ENCODE measurements around the gene ATP1B1.

DNA sequence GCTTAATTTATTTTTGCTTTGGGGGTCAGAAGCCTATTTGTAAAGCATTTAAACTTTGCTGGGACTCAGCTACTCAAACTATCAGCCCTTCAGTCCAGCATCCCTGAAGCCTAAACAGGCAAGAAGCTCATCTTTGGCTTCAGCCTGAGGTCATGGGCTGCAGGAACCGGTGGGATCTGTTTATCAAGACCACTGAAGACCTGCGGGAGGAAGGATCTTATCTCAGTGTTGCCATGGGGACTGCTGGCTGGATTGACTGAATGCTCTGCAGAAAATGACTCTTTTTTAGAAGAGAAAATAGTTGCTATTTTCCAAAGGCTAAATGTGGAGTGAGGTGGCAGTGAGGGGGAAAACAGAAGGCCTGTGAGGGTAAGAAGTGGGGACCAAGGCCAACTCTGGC is 20.6 kb upstream of the ATP1B1 start:
- TF ChIP-seq TEAD4 (IDR thresholded peaks at IDR 0.05; ENCODE audit: low read depth, low read length) (no peak), EP300 (IDR thresholded peaks at IDR 0.05; ENCODE audit: borderline replicate concordance in 1 of 2, low read depth in 2 of 2, low read length in 2 of 2) (no peak), POLR2AphosphoS5 (IDR thresholded peaks at IDR 0.05; ENCODE audit: low read depth, low read length) (no peak), RAD21 (IDR thresholded peaks at IDR 0.05 in 1 of 2, conservative IDR thresholded peaks at IDR 0.05 in 1 of 2; ENCODE audit: low read depth in 2 of 2, low read length in 2 of 2) (no peak), KDM5A (IDR thresholded peaks at IDR 0.05; ENCODE audit: low read length) (no peak)
- TF ChIP-seq, protein P1, sequence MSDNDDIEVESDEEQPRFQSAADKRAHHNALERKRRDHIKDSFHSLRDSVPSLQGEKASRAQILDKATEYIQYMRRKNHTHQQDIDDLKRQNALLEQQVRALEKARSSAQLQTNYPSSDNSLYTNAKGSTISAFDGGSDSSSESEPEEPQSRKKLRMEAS (IDR thresholded peaks at IDR 0.05), result no peak
- TF ChIP-seq, protein P2, sequence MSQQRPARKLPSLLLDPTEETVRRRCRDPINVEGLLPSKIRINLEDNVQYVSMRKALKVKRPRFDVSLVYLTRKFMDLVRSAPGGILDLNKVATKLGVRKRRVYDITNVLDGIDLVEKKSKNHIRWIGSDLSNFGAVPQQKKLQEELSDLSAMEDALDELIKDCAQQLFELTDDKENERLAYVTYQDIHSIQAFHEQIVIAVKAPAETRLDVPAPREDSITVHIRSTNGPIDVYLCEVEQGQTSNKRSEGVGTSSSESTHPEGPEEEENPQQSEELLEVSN (IDR thresholded peaks at IDR 0.05), result no peak
- TF ChIP-seq, protein P3, sequence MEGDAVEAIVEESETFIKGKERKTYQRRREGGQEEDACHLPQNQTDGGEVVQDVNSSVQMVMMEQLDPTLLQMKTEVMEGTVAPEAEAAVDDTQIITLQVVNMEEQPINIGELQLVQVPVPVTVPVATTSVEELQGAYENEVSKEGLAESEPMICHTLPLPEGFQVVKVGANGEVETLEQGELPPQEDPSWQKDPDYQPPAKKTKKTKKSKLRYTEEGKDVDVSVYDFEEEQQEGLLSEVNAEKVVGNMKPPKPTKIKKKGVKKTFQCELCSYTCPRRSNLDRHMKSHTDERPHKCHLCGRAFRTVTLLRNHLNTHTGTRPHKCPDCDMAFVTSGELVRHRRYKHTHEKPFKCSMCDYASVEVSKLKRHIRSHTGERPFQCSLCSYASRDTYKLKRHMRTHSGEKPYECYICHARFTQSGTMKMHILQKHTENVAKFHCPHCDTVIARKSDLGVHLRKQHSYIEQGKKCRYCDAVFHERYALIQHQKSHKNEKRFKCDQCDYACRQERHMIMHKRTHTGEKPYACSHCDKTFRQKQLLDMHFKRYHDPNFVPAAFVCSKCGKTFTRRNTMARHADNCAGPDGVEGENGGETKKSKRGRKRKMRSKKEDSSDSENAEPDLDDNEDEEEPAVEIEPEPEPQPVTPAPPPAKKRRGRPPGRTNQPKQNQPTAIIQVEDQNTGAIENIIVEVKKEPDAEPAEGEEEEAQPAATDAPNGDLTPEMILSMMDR (IDR thresholded peaks at IDR 0.05; ENCODE audit: control extremely low read depth in 1 of 3, insufficient read depth in 1 of 3, low read depth in 1 of 3, low read length in 3 of 3), result no peak

All from H1 (cell line).